Embryonic facial prominence (tissue), 1 donor: Measurements from ENCODE around the gene TEX26.

Experiments used
- DNase-seq: peaks from one replicate; pipeline ENCODE4 v3.0.0-alpha.2; 2016; ENCODE audit errors: extremely low spot score

The TEX26 gene

GRCh38 chr13:31011901-31012654 is 79.6 kb downstream of the TEX26 start:
- no peak for DNase-seq

DNA sequence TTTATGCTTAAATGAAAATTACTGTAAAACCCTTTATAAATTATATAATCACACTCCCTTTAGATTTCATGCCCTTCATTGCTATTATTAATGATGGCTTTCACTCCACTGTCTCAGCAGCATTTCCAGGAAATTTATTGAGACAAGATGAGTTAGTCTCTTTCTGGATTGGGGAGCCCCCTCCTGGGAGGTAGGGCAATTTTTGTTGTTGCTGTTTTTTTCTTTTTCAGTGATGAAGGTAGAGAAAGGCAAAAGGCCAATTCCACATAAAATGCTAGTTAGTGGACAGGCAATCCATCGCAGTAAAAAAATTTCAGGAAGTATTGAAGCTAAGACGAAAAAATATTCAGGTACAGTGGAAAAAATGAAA is 80.2 kb downstream of the TEX26 start:
- DNase-seq, result no peak

DNA sequence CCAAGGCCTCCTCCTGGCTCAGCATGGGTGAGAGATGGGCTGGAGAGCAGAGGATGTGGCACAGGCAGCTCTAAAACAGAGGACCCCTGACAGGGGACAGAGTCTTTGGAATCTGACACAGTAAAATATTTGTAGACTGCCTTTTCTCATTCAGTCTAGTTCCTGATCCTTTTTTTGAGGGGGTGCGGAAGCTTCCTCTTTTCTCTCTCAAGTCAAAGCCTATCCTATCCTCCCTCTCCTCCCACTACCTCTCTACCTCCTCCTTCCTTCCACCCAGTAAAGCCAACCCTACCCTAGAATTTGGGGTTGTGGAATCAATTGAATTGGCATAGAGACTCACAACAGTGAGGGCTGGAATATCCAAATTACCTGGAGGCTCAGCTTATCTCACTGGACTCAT is 82.0 kb downstream of the TEX26 start:
- no peak for DNase-seq

DNA sequence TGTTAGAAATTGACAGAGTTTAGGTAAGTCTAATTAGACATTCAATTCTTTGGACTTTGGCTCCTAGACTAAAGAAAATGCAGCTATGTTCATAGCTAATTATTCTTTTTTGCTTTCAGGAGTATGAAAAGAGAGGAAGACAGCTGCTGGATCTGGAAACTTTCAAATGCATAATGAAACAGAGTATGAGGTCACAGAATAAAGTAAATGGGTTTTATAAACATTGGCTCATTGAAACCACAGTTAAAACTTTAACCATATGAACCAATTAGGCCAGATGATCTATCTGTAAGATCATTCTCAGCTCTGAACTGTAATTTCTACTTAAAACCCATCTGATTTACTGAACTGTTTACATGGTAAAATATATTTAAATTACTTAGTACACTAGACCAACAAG is 82.7 kb downstream of the TEX26 start:
- no peak for DNase-seq

- DNase-seq, result no peak
Observed at GRCh38 chr13:31016342-31017325, 84.2 kb downstream of the TEX26 start.

GRCh38 chr13:31018511-31018910 is 86.1 kb downstream of the TEX26 start:
- DNase-seq, result no peak

- DNase-seq, result no peak
Observed at GRCh38 chr13:31020996-31021395, 88.5 kb downstream of the TEX26 start.

- no peak for DNase-seq
Observed at GRCh38 chr13:31022288-31022895, 89.9 kb downstream of the TEX26 start.

GRCh38 chr13:31022928-31023530 is 90.6 kb downstream of the TEX26 start:
- no peak for DNase-seq
